ENCODE results near the gene CRYL1.

DNA sequence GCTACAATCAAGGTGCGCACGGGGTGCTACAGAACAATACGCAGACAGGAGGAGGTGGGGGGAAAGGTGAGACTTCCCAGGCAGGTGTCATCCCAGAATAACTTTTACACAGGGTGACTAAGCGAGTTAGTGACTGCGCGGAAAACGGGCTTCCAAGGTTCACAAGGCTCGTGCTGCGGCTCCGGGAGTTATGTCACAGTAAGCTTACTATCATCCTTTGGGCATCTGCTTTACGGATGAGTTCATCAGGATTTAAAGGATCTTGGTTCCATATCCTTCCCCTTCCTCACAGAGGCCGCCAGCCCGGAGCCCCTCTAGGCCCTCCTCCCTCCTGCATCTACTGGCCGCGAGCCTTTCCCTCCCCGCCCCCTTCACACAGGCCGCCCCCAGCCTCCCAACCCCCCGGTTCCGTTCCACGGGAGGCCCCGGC is 40.8 kb upstream of the CRYL1 start:
- TF ChIP-seq, protein P1, sequence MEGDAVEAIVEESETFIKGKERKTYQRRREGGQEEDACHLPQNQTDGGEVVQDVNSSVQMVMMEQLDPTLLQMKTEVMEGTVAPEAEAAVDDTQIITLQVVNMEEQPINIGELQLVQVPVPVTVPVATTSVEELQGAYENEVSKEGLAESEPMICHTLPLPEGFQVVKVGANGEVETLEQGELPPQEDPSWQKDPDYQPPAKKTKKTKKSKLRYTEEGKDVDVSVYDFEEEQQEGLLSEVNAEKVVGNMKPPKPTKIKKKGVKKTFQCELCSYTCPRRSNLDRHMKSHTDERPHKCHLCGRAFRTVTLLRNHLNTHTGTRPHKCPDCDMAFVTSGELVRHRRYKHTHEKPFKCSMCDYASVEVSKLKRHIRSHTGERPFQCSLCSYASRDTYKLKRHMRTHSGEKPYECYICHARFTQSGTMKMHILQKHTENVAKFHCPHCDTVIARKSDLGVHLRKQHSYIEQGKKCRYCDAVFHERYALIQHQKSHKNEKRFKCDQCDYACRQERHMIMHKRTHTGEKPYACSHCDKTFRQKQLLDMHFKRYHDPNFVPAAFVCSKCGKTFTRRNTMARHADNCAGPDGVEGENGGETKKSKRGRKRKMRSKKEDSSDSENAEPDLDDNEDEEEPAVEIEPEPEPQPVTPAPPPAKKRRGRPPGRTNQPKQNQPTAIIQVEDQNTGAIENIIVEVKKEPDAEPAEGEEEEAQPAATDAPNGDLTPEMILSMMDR (IDR thresholded peaks at IDR 0.05; ENCODE audit: insufficient read depth, low read length) = no peak
- TF ChIP-seq POLR2AphosphoS5 (IDR thresholded peaks at IDR 0.05; ENCODE audit: low read depth) (no peak), GABPA (IDR thresholded peaks at IDR 0.05; ENCODE audit: low read depth) (no peak)
- TF ChIP-seq, protein P2, sequence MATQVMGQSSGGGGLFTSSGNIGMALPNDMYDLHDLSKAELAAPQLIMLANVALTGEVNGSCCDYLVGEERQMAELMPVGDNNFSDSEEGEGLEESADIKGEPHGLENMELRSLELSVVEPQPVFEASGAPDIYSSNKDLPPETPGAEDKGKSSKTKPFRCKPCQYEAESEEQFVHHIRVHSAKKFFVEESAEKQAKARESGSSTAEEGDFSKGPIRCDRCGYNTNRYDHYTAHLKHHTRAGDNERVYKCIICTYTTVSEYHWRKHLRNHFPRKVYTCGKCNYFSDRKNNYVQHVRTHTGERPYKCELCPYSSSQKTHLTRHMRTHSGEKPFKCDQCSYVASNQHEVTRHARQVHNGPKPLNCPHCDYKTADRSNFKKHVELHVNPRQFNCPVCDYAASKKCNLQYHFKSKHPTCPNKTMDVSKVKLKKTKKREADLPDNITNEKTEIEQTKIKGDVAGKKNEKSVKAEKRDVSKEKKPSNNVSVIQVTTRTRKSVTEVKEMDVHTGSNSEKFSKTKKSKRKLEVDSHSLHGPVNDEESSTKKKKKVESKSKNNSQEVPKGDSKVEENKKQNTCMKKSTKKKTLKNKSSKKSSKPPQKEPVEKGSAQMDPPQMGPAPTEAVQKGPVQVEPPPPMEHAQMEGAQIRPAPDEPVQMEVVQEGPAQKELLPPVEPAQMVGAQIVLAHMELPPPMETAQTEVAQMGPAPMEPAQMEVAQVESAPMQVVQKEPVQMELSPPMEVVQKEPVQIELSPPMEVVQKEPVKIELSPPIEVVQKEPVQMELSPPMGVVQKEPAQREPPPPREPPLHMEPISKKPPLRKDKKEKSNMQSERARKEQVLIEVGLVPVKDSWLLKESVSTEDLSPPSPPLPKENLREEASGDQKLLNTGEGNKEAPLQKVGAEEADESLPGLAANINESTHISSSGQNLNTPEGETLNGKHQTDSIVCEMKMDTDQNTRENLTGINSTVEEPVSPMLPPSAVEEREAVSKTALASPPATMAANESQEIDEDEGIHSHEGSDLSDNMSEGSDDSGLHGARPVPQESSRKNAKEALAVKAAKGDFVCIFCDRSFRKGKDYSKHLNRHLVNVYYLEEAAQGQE (IDR thresholded peaks at IDR 0.05; ENCODE audit: insufficient replicate concordance, low read depth) = no peak
